K562 (cell line): Measurements from ENCODE around the gene ANKLE1. TPM values are rescaled to one million over a fixed set of nuclear protein-coding genes. Genes with fewer than 3 reads are reported as not detected.

Experiments used
- AFF4 ChIP-seq: sonication (generic); formaldehyde crosslinking; IDR thresholded peaks from 2 replicates; pipeline ENCODE4 v1.8.0; 2023; ENCODE audit warnings: mild to moderate bottlenecking, missing genetic modification reagents
- ARID3A ChIP-seq: IDR thresholded peaks from 2 replicates; pipeline ENCODE4 v1.6.1; 2012; ENCODE audit warnings: low read depth, low read length, improper control_type of control experiment, borderline replicate concordance
- CREBBP ChIP-seq: IDR thresholded peaks from one replicate; pipeline ENCODE4 v1.6.1; 2012; ENCODE audit warnings: low read depth, mild to moderate bottlenecking, control low read depth, inconsistent platforms, low read length
- HLTF ChIP-seq: fragments of 450-650 bp; IDR thresholded peaks from 2 replicates; pipeline ENCODE4 v1.6.1; 2016
- MEIS2 ChIP-seq: fragments of 450-650 bp; IDR thresholded peaks from 2 replicates; pipeline ENCODE4 v1.6.1; 2014; ENCODE audit warnings: mild to moderate bottlenecking; ENCODE audit not compliant: partially characterized antibody
- MLX ChIP-seq, 2 experiments: fragments of 450-650 bp in 1 of 2; sonication (generic) in 1 of 2; formaldehyde crosslinking; conservative IDR thresholded peaks; 2 replicates each; pipeline versions ENCODE4 v1.4.0 to v1.8.1; 2020 to 2022; ENCODE audit warnings: mild to moderate bottlenecking in 1 of 2, missing genetic modification reagents in 1 of 2
- MYNN ChIP-seq, 2 experiments: sonication (generic); formaldehyde crosslinking in 1 of 2; IDR thresholded peaks; 2 replicates each; pipeline versions ENCODE4 v1.5.0 to v1.6.1; 2016 to 2020; ENCODE audit warnings: antibody characterized with exemption in 1 of 2, missing genetic modification reagents in 1 of 2
- POLR3G ChIP-seq: IDR thresholded peaks from 2 replicates; pipeline ENCODE4 v1.6.1; 2011; ENCODE audit not compliant: insufficient read length, insufficient replicate concordance; ENCODE audit errors: extremely low read depth
- RBFOX2 ChIP-seq: fragments of 200-400 bp; formaldehyde crosslinking; IDR thresholded peaks from 2 replicates; pipeline ENCODE4 v1.6.1; 2017; ENCODE audit warnings: low read depth, mild to moderate bottlenecking, low read length, moderate library complexity
- RNF219 ChIP-seq: fragments of 250-450 bp; sonication (Bioruptor Pico); IDR thresholded peaks from 2 replicates; pipeline ENCODE4 v1.5.0; 2022; ENCODE audit warnings: mild to moderate bottlenecking
- ZNF324 ChIP-seq: fragments of 250-450 bp; sonication (Bioruptor Pico); IDR thresholded peaks from 2 replicates; pipeline ENCODE4 v1.4.0; 2020; ENCODE audit warnings: mild to moderate bottlenecking
- ZNF512 ChIP-seq: IDR thresholded peaks from 2 replicates; pipeline ENCODE4 v1.6.1; 2016; ENCODE audit warnings: missing genetic modification characterization, missing compliant biosample characterization
- ZNF655 ChIP-seq: fragments of 250-450 bp; sonication (Bioruptor Pico); IDR thresholded peaks from 2 replicates; pipeline ENCODE4 v1.5.0; 2021
- polyA plus RNA-seq, 8 experiments: library from polyadenylated mRNA; depleted of rRNA in 4 of 8; stranded (reverse) in 5 of 8; unstranded in 3 of 8; fragments of >200 nt; fragmentation: Nextera tagmentation in 2 of 8; fragmentation: Illumina TruSeq in 1 of 8; extraction: Ambion mirVana in 2 of 8; extraction: Trizol in 1 of 8; gene quantifications; 2 replicates each; pipeline versions ENCODE4 v1.2.1 to v1.2.3, GENCODE V29; 2011 to 2014; ENCODE audit warnings: inconsistent platforms in 1 of 8, missing spikeins in 1 of 8
- total RNA-seq, 7 experiments: library from RNA; depleted of rRNA in 6 of 7; stranded (reverse); fragments of >200 nt in 6 of 7; fragmentation: Illumina TruSeq in 2 of 7; extraction: Trizol in 2 of 7; gene quantifications; 2 replicates each; pipeline versions ENCODE4 v1.2.1 to v1.2.3, GENCODE V29; 2011 to 2021; ENCODE audit warnings: low replicate concordance in 1 of 7

Gene ANKLE1
- total and polyA plus RNA-seq, 9 of the 15 experiments (the other 6 are each of a cell fraction or from before 2014, with no cell fraction given) = 0.63 to 9.2 (median 2.9) TPM

- no peak for TF ChIP-seq ZNF655 (CRISPR knock-in tag)
- no peak for TF ChIP-seq AFF4 (CRISPR knock-in tag)
- 0 out of 2 replicates have a peak, but pooled peaks have one; percentile 35 for TF ChIP-seq ARID3A
- no peak for TF ChIP-seq CREBBP
- TF ChIP-seq HLTF = no peak
- no peak for TF ChIP-seq MLX (CRISPR knock-in tag; conservative IDR thresholded peaks at IDR 0.05)
- TF ChIP-seq MYNN (IDR thresholded peaks at IDR 0.05) = no peak
- no peak for TF ChIP-seq MYNN (CRISPR knock-in tag; IDR thresholded peaks at IDR 0.05)
- peak; percentile 84 for TF ChIP-seq RBFOX2
- no peak for TF ChIP-seq ZNF512
- no peak for TF ChIP-seq POLR3G
- no peak for TF ChIP-seq MEIS2
- TF ChIP-seq RNF219 = no peak
- no peak for TF ChIP-seq ZNF324 (CRISPR knock-in tag)
These were observed 10.8 kb downstream of the ANKLE1 start (continued) for GRCh38 chr19:17292301-17293074.
